ENCODE measurements around the gene GM2A.
"Not testable (repeated sequence)": the region's sequence is repeated elsewhere in the genome, so short reads cannot be mapped to it uniquely, and the experiment has no call there.

The GM2A gene

GRCh38 chr5:151250346-151251000 is 2.5 kb upstream of the GM2A start:
- Mint-ChIP-seq H3K27ac (peak overlapping the region; percentile 5), H3K4me1 (peaks cover 57% of the 10 kb centered on the region), H3K36me3 (ENCODE audit: low read depth) (no peaks in the 10 kb centered on the region), H3K9me3 (no peaks in the 10 kb centered on the region), H3K27me3 (ENCODE audit: low read depth, poor library complexity) (peaks cover 26% of the 10 kb centered on the region), H3K4me3 (no peak overlapping the region)
- no peak for DNase-seq
- TF ChIP-seq, protein P1, sequence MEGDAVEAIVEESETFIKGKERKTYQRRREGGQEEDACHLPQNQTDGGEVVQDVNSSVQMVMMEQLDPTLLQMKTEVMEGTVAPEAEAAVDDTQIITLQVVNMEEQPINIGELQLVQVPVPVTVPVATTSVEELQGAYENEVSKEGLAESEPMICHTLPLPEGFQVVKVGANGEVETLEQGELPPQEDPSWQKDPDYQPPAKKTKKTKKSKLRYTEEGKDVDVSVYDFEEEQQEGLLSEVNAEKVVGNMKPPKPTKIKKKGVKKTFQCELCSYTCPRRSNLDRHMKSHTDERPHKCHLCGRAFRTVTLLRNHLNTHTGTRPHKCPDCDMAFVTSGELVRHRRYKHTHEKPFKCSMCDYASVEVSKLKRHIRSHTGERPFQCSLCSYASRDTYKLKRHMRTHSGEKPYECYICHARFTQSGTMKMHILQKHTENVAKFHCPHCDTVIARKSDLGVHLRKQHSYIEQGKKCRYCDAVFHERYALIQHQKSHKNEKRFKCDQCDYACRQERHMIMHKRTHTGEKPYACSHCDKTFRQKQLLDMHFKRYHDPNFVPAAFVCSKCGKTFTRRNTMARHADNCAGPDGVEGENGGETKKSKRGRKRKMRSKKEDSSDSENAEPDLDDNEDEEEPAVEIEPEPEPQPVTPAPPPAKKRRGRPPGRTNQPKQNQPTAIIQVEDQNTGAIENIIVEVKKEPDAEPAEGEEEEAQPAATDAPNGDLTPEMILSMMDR (IDR thresholded peaks at IDR 0.05): no peak

DNA sequence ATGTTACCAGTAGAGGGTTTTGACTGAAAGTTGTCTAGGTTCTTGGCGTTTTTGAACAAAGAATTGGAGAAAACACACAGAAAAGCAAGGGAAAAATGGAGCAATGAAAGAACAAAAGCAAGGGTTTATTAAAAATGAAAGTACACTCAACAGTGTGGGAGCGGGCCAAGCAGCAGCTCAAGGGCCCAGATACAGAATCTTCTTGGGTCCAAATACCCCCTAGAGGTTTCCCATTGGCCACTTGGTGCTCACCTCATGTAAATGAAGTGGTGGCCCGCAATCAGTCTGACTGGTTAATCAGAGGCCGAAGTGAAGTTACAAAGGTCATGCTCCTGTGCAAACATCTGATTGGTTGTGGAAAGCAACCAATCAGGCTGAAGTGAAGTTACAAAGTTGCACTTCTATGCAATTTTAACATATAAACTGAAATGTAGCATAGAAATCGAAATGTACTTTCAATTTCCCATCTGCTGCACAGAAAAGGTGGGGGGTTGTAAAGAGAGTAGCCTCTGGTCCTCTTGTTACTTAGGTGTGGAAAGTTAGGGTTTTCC is 1.9 kb upstream of the GM2A start:
- TF ChIP-seq, protein P1 (IDR thresholded peaks at IDR 0.05): no peak
- DNase-seq: no peak
- no peaks in the 10 kb centered on the region for H3K9me3 Mint-ChIP-seq
- no peaks in the 10 kb centered on the region for H3K36me3 Mint-ChIP-seq (ENCODE audit: low read depth)
- peak overlapping the region; percentile 66 for H3K4me3 Mint-ChIP-seq
- H3K4me1 Mint-ChIP-seq: peaks cover 57% of the 10 kb centered on the region
- peak overlapping the region; percentile 5 for H3K27ac Mint-ChIP-seq
- H3K27me3 Mint-ChIP-seq (ENCODE audit: low read depth, poor library complexity): peaks cover 26% of the 10 kb centered on the region

GRCh38 chr5:151251621-151252020 is 1.4 kb upstream of the GM2A start:
- TF ChIP-seq, protein P1 (IDR thresholded peaks at IDR 0.05): no peak

GRCh38 chr5:151253605-151253950 is 593 bp downstream of the GM2A start:
- H3K36me3 Mint-ChIP-seq (ENCODE audit: low read depth): no peaks in the 10 kb centered on the region
- H3K4me3 Mint-ChIP-seq: peak overlapping the region; percentile 85
- peaks cover 52% of the 10 kb centered on the region for H3K4me1 Mint-ChIP-seq
- no peak overlapping the region for H3K27ac Mint-ChIP-seq
- no peaks in the 10 kb centered on the region for H3K9me3 Mint-ChIP-seq
- TF ChIP-seq, protein P1 (IDR thresholded peaks at IDR 0.05): no peak
- peaks cover 18% of the 10 kb centered on the region for H3K27me3 Mint-ChIP-seq (ENCODE audit: low read depth, poor library complexity)
- no peak for DNase-seq

More at GRCh38 chr5:151251621-151252020, 1.4 kb upstream of the GM2A start:
- peaks cover 57% of the 10 kb centered on the region for H3K4me1 Mint-ChIP-seq
- H3K27ac Mint-ChIP-seq: no peak overlapping the region
- no peaks in the 10 kb centered on the region for H3K9me3 Mint-ChIP-seq
- peaks cover 26% of the 10 kb centered on the region for H3K27me3 Mint-ChIP-seq (ENCODE audit: low read depth, poor library complexity)
- no peaks in the 10 kb centered on the region for H3K36me3 Mint-ChIP-seq (ENCODE audit: low read depth)
- H3K4me3 Mint-ChIP-seq: peak overlapping the region; percentile 85
- DNase-seq: no peak

DNA sequence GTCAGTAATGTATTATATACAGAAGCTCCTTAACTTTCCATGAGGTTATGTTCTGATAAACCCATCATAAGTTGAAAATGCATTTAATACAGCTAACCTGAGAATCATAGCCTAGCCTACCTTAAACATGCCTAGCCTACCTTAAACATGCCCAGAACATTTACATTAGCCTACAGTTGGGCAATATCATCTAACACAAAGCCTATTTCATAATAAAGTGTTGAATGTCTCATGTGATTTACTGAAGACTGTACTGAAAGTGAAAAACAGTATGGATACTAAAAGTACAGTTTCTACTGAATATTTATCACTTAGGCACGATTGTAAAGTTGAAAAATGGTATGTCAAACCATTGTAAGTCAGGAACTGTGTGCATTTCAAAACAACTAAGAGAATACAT is 1.6 kb downstream of the GM2A start:
- TF ChIP-seq, protein P1 (IDR thresholded peaks at IDR 0.05): no peak
- H3K4me1 Mint-ChIP-seq: peaks cover 43% of the 10 kb centered on the region
- H3K36me3 Mint-ChIP-seq (ENCODE audit: low read depth): no peaks in the 10 kb centered on the region
- DNase-seq: no peak
- no peaks in the 10 kb centered on the region for H3K9me3 Mint-ChIP-seq
- peaks cover 23% of the 10 kb centered on the region for H3K27me3 Mint-ChIP-seq (ENCODE audit: low read depth, poor library complexity)
- H3K27ac Mint-ChIP-seq: no peak overlapping the region
- no peak overlapping the region for H3K4me3 Mint-ChIP-seq

DNA sequence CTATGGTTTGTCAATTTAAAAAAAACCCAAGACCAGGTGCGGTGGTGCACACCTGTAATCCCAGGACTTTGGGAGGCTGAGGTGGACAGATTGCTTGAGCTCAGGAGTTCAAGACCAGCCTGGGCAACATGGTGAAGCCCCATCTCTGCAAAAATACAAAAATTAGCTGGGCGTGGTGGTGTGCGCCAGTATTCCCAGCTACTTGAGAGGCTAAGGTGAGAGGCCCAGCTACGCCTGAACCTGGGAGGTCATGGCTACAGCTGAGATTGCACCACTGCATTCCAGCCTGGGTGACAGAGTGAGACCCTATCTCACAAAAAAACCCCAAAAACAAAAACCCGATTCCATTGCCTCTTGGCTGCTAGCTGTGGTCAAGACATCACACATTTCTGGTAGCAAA is 2.0 kb downstream of the GM2A start:
- H3K36me3 Mint-ChIP-seq (ENCODE audit: low read depth); H3K4me3 Mint-ChIP-seq; DNase-seq; H3K27ac Mint-ChIP-seq; H3K9me3 Mint-ChIP-seq: not testable (repeated sequence)
- H3K4me1 Mint-ChIP-seq: peaks cover 43% of the 10 kb centered on the region
- peaks cover 23% of the 10 kb centered on the region for H3K27me3 Mint-ChIP-seq (ENCODE audit: low read depth, poor library complexity)
